Activated naive CD4-positive, alpha-beta T cell treated with anti-CD3 and anti-CD28 coated beads, Interleukin-2, amount 10 ng/mL, durations not matched to agents 7 days and 5 days (primary cell): ENCODE measurements around the gene SETBP1.

Experiments used
- CTCF ChIA-PET: fragments of 350-600 bp; sonication (Branson Sonifier 250); formaldehyde crosslinking; loops from one replicate; lab custom pipeline; 2021; ENCODE audit warnings: antibody characterized with exemption; lab: Charles Lee
- DNase-seq: peaks from one replicate; pipeline ENCODE4 v3.0.0-alpha.2; 2020
- H3K27ac Mint-ChIP-seq: one replicate; pipeline ENCODE4 v1.8.0; 2021; ENCODE audit warnings: mild to moderate bottlenecking, moderate library complexity, mixed read lengths
- H3K27me3 Mint-ChIP-seq: one replicate; pipeline ENCODE4 v1.8.0; 2021; ENCODE audit warnings: mild to moderate bottlenecking, mixed read lengths
- H3K36me3 Mint-ChIP-seq: one replicate; pipeline ENCODE4 v1.8.0; 2021; ENCODE audit warnings: mixed read lengths
- H3K4me1 Mint-ChIP-seq: one replicate; pipeline ENCODE4 v1.8.0; 2021; ENCODE audit warnings: mixed read lengths
- H3K4me3 Mint-ChIP-seq: one replicate; pipeline ENCODE4 v1.8.0; 2021; ENCODE audit warnings: mild to moderate bottlenecking, moderate library complexity, mixed read lengths
- H3K9me3 Mint-ChIP-seq: one replicate; pipeline ENCODE4 v1.8.0; 2021; ENCODE audit warnings: mixed read lengths

Gene SETBP1

GRCh38 chr18:44981121-44981520 is 300.4 kb downstream of the SETBP1 start:
- Mint-ChIP-seq H3K4me3 (no peak overlapping the region), H3K27me3 (no peaks in the 10 kb centered on the region), H3K9me3 (no peaks in the 10 kb centered on the region), H3K4me1 (no peaks in the 10 kb centered on the region), H3K36me3 (no peaks in the 10 kb centered on the region), H3K27ac (no peak overlapping the region)
- CTCF ChIA-PET, result no interaction called here
- DNase-seq, result no peak

GRCh38 chr18:44986933-44987332 is 306.2 kb downstream of the SETBP1 start:
- CTCF ChIA-PET, result no interaction called here
- no peak for DNase-seq
- Mint-ChIP-seq H3K27ac (no peak overlapping the region), H3K27me3 (no peaks in the 10 kb centered on the region), H3K4me3 (no peak overlapping the region), H3K9me3 (no peaks in the 10 kb centered on the region), H3K36me3 (no peaks in the 10 kb centered on the region), H3K4me1 (no peaks in the 10 kb centered on the region)

- H3K4me1 Mint-ChIP-seq, result no peaks in the 10 kb centered on the region
- CTCF ChIA-PET, result no interaction called here
- no peak for DNase-seq
- no peak overlapping the region for H3K4me3 Mint-ChIP-seq
- no peaks in the 10 kb centered on the region for H3K36me3 Mint-ChIP-seq
- no peak overlapping the region for H3K27ac Mint-ChIP-seq
- H3K27me3 Mint-ChIP-seq, result no peaks in the 10 kb centered on the region
- H3K9me3 Mint-ChIP-seq, result no peaks in the 10 kb centered on the region
These were observed 306.7 kb downstream of the SETBP1 start for GRCh38 chr18:44987371-44987770.

- Mint-ChIP-seq H3K36me3 (no peaks in the 10 kb centered on the region), H3K9me3 (no peaks in the 10 kb centered on the region), H3K27me3 (no peaks in the 10 kb centered on the region), H3K4me3 (no peak overlapping the region), H3K4me1 (no peaks in the 10 kb centered on the region), H3K27ac (no peak overlapping the region)
- DNase-seq, result no peak
- CTCF ChIA-PET, result no interaction called here
These were observed 308.3 kb downstream of the SETBP1 start for GRCh38 chr18:44988821-44989587.

- H3K27ac Mint-ChIP-seq, result no peak overlapping the region
- CTCF ChIA-PET, result no interaction called here
- peaks cover 2% of the 10 kb centered on the region for H3K9me3 Mint-ChIP-seq
- no peaks in the 10 kb centered on the region for H3K36me3 Mint-ChIP-seq
- H3K4me3 Mint-ChIP-seq, result no peak overlapping the region
- no peaks in the 10 kb centered on the region for H3K27me3 Mint-ChIP-seq
- DNase-seq, result no peak
- no peaks in the 10 kb centered on the region for H3K4me1 Mint-ChIP-seq
These were observed 315.6 kb downstream of the SETBP1 start for GRCh38 chr18:44996261-44996660.

- no peak for DNase-seq
- CTCF ChIA-PET, result no interaction called here
- H3K27ac Mint-ChIP-seq, result no peak overlapping the region
- H3K4me1 Mint-ChIP-seq, result no peaks in the 10 kb centered on the region
- peaks cover 2% of the 10 kb centered on the region for H3K9me3 Mint-ChIP-seq
- H3K27me3 Mint-ChIP-seq, result no peaks in the 10 kb centered on the region
- no peaks in the 10 kb centered on the region for H3K36me3 Mint-ChIP-seq
- H3K4me3 Mint-ChIP-seq, result no peak overlapping the region
These were observed 316.5 kb downstream of the SETBP1 start for GRCh38 chr18:44997174-44997573.

- no peaks in the 10 kb centered on the region for H3K4me1 Mint-ChIP-seq
- CTCF ChIA-PET, result no interaction called here
These were observed 317.7 kb downstream of the SETBP1 start for GRCh38 chr18:44998360-44998759.

GRCh38 chr18:45004546-45005080 is 323.9 kb downstream of the SETBP1 start:
- no peak for DNase-seq
- Mint-ChIP-seq H3K9me3 (no peaks in the 10 kb centered on the region), H3K4me3 (no peak overlapping the region), H3K4me1 (peaks cover 8% of the 10 kb centered on the region), H3K27me3 (no peaks in the 10 kb centered on the region), H3K36me3 (no peaks in the 10 kb centered on the region), H3K27ac (no peak overlapping the region)
- CTCF ChIA-PET, result no interaction called here

More at GRCh38 chr18:44998360-44998759, 317.7 kb downstream of the SETBP1 start:
- DNase-seq, result no peak
- Mint-ChIP-seq H3K4me3 (no peak overlapping the region), H3K27me3 (no peaks in the 10 kb centered on the region), H3K9me3 (peaks cover 2% of the 10 kb centered on the region), H3K36me3 (no peaks in the 10 kb centered on the region), H3K27ac (no peak overlapping the region)

- Mint-ChIP-seq H3K9me3 (no peaks in the 10 kb centered on the region), H3K4me3 (no peak overlapping the region), H3K27ac (no peak overlapping the region), H3K36me3 (no peaks in the 10 kb centered on the region), H3K27me3 (no peaks in the 10 kb centered on the region), H3K4me1 (peaks cover 8% of the 10 kb centered on the region)
- DNase-seq, result no peak
- CTCF ChIA-PET, result no interaction called here
These were observed 326.2 kb downstream of the SETBP1 start for GRCh38 chr18:45006934-45007333.

GRCh38 chr18:45007531-45007930 is 326.8 kb downstream of the SETBP1 start:
- CTCF ChIA-PET, result no interaction called here
- Mint-ChIP-seq H3K27me3 (no peaks in the 10 kb centered on the region), H3K4me1 (peaks cover 8% of the 10 kb centered on the region), H3K9me3 (no peaks in the 10 kb centered on the region), H3K4me3 (no peak overlapping the region), H3K27ac (no peak overlapping the region), H3K36me3 (no peaks in the 10 kb centered on the region)
- no peak for DNase-seq

GRCh38 chr18:45008694-45009413 is 328.2 kb downstream of the SETBP1 start:
- CTCF ChIA-PET, result no interaction called here
- Mint-ChIP-seq H3K9me3 (no peaks in the 10 kb centered on the region), H3K27ac (no peak overlapping the region), H3K36me3 (no peaks in the 10 kb centered on the region), H3K4me3 (no peak overlapping the region), H3K4me1 (peaks cover 8% of the 10 kb centered on the region), H3K27me3 (no peaks in the 10 kb centered on the region)
- DNase-seq, result no peak

- no peak for DNase-seq
- H3K4me1 Mint-ChIP-seq, result peaks cover 8% of the 10 kb centered on the region
- H3K9me3 Mint-ChIP-seq, result no peaks in the 10 kb centered on the region
- H3K27me3 Mint-ChIP-seq, result no peaks in the 10 kb centered on the region
- CTCF ChIA-PET, result no interaction called here
- H3K4me3 Mint-ChIP-seq, result no peak overlapping the region
- H3K27ac Mint-ChIP-seq, result no peak overlapping the region
- no peaks in the 10 kb centered on the region for H3K36me3 Mint-ChIP-seq
These were observed 329.1 kb downstream of the SETBP1 start for GRCh38 chr18:45009756-45010155.

- H3K27me3 Mint-ChIP-seq, result no peaks in the 10 kb centered on the region
- H3K4me3 Mint-ChIP-seq, result no peak overlapping the region
These were observed 331.6 kb downstream of the SETBP1 start for GRCh38 chr18:45012286-45012685.

GRCh38 chr18:45014047-45014501 is 333.4 kb downstream of the SETBP1 start:
- no peak overlapping the region for H3K4me3 Mint-ChIP-seq
- CTCF ChIA-PET, result no interaction called here
- H3K27me3 Mint-ChIP-seq, result no peaks in the 10 kb centered on the region
- no peak for DNase-seq
- H3K36me3 Mint-ChIP-seq, result no peaks in the 10 kb centered on the region
- no peaks in the 10 kb centered on the region for H3K9me3 Mint-ChIP-seq
- no peak overlapping the region for H3K27ac Mint-ChIP-seq
- peaks cover 4% of the 10 kb centered on the region for H3K4me1 Mint-ChIP-seq

More at GRCh38 chr18:45012286-45012685, 331.6 kb downstream of the SETBP1 start:
- CTCF ChIA-PET, result no interaction called here
- no peaks in the 10 kb centered on the region for H3K36me3 Mint-ChIP-seq
- no peaks in the 10 kb centered on the region for H3K9me3 Mint-ChIP-seq
- no peak overlapping the region for H3K27ac Mint-ChIP-seq
- DNase-seq, result no peak
- peaks cover 8% of the 10 kb centered on the region for H3K4me1 Mint-ChIP-seq

- Mint-ChIP-seq H3K9me3 (no peaks in the 10 kb centered on the region), H3K36me3 (no peaks in the 10 kb centered on the region), H3K27me3 (no peaks in the 10 kb centered on the region), H3K4me3 (no peak overlapping the region), H3K4me1 (no peaks in the 10 kb centered on the region), H3K27ac (no peak overlapping the region)
- DNase-seq, result no peak
- CTCF ChIA-PET, result no interaction called here
These were observed 335.1 kb downstream of the SETBP1 start for GRCh38 chr18:45015788-45016128.
